Sigmoid colon (tissue), 7 donors: Measurements from ENCODE around the gene C18orf63. TPM values are rescaled to one million over a fixed set of nuclear protein-coding genes. Genes with fewer than 3 reads are reported as not detected.

Experiments used
- DNase-seq: peaks from one replicate; pipeline ENCODE4 v3.0.0-alpha.2; 2019
- H3K27ac ChIP-seq, 4 donors: fragments of 200-600 bp; sonication (generic); one replicate each; pipeline ENCODE4 v1.5.1; 2016 to 2019; ENCODE audit warnings: mild to moderate bottlenecking in 1 of 4
- H3K27me3 ChIP-seq, 3 donors: fragments of 200-600 bp; sonication (generic); one replicate each; pipeline ENCODE4 v1.5.1; 2019; ENCODE audit warnings: mild to moderate bottlenecking in 1 of 3
- H3K36me3 ChIP-seq, 4 donors: fragments of 200-600 bp; sonication (generic); one replicate each; pipeline ENCODE4 v1.5.1; 2016 to 2019
- H3K4me1 ChIP-seq, 4 donors: fragments of 200-600 bp; sonication (generic); one replicate each; pipeline ENCODE4 v1.5.1; 2017 to 2019
- H3K4me3 ChIP-seq, 4 donors: fragments of 200-600 bp; sonication (generic); one replicate each; pipeline ENCODE4 v1.5.1; 2017 to 2019; ENCODE audit warnings: mild to moderate bottlenecking in 2 of 4, moderate library complexity in 1 of 4
- H3K9me3 ChIP-seq, 4 donors: fragments of 200-600 bp in 3 of 4; sonication (generic) in 3 of 4; one replicate each; pipeline versions ENCODE4 v1.5.1 to v1.6.1; 2013 to 2019
- EP300 ChIP-seq, 4 donors: sonication (generic); formaldehyde crosslinking; IDR thresholded peaks; one replicate each; pipeline ENCODE4 v1.6.1; 2017; ENCODE audit warnings: antibody characterized with exemption in 4 of 4
- POLR2A ChIP-seq, 2 donors: fragments of 450-650 bp; IDR thresholded peaks; one replicate each; pipeline ENCODE4 v1.6.1; 2016; ENCODE audit warnings: antibody characterized with exemption in 2 of 2, mild to moderate bottlenecking in 2 of 2, moderate library complexity in 2 of 2
- POLR2AphosphoS5 ChIP-seq, 4 donors: sonication (generic); formaldehyde crosslinking; IDR thresholded peaks; one replicate each; pipeline ENCODE4 v1.6.1; 2017; ENCODE audit warnings: antibody characterized with exemption in 4 of 4
- WGBS, 2 donors: extraction: QIAGEN DNeasy Blood & Tissue Kit; methylation state at CpG; one replicate each; pipeline ENCODE4 v1.1.7; 2013; 5-methylcytosine and 5-hydroxymethylcytosine counted together
- intact Hi-C: fragments of 100-400 bp; cut with DNase I; formaldehyde crosslinking; loops from one replicate; pipeline ENCODE4 v1.15.1; 2023
- polyA plus RNA-seq, 3 donors: library from polyadenylated mRNA; stranded (reverse); fragments of 200-250 nt; gene quantifications; one replicate each; pipeline ENCODE4 v1.2.3, GENCODE V29; 2013
- total RNA-seq, 4 donors: library from RNA; depleted of rRNA; stranded (reverse); fragments of >200 nt; gene quantifications; one replicate each; pipeline ENCODE4 v1.1.0, GENCODE V29; 2016
- TF ChIP-seq, protein P1 (sequence below), 4 experiments: fragments of 450-650 bp in 3 of 4; fragments of 200-600 bp in 1 of 4; IDR thresholded peaks; one replicate each; pipeline ENCODE4 v1.5.1; 2016 to 2019; ENCODE audit warnings: antibody characterized with exemption in 4 of 4, mild to moderate bottlenecking in 3 of 4, moderate library complexity in 2 of 4
- donor health status: healthy with polysubstance abuse.
- donor health status: Bipolar disorder and iron deficiency.
- donor health status: healthy.

C18orf63 gene
- total and polyA plus RNA-seq, 7 donors = not detected

- H3K27ac ChIP-seq = no peak overlapping the region
- H3K4me1 ChIP-seq = peaks cover 0 to 10% (median 3%) of the 10 kb centered on the region in 4 donors
- 57 to 80% methylated on average over 3 of the region's 3 CpGs for WGBS, 2 donors
- H3K9me3 ChIP-seq = no peaks in the 10 kb centered on the region
- intact Hi-C loops = no loop called here
- H3K27me3 ChIP-seq = no peaks in the 10 kb centered on the region
- TF ChIP-seq, protein P1, sequence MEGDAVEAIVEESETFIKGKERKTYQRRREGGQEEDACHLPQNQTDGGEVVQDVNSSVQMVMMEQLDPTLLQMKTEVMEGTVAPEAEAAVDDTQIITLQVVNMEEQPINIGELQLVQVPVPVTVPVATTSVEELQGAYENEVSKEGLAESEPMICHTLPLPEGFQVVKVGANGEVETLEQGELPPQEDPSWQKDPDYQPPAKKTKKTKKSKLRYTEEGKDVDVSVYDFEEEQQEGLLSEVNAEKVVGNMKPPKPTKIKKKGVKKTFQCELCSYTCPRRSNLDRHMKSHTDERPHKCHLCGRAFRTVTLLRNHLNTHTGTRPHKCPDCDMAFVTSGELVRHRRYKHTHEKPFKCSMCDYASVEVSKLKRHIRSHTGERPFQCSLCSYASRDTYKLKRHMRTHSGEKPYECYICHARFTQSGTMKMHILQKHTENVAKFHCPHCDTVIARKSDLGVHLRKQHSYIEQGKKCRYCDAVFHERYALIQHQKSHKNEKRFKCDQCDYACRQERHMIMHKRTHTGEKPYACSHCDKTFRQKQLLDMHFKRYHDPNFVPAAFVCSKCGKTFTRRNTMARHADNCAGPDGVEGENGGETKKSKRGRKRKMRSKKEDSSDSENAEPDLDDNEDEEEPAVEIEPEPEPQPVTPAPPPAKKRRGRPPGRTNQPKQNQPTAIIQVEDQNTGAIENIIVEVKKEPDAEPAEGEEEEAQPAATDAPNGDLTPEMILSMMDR (IDR thresholded peaks at IDR 0.05) = no peak
- no peak for TF ChIP-seq POLR2AphosphoS5 (IDR thresholded peaks at IDR 0.05)
- no peak for DNase-seq
- no peak overlapping the region for H3K4me3 ChIP-seq
- no peaks in the 10 kb centered on the region for H3K36me3 ChIP-seq
These were observed 15.9 kb upstream of the C18orf63 start for GRCh38 chr18:74299746-74300145.

DNA sequence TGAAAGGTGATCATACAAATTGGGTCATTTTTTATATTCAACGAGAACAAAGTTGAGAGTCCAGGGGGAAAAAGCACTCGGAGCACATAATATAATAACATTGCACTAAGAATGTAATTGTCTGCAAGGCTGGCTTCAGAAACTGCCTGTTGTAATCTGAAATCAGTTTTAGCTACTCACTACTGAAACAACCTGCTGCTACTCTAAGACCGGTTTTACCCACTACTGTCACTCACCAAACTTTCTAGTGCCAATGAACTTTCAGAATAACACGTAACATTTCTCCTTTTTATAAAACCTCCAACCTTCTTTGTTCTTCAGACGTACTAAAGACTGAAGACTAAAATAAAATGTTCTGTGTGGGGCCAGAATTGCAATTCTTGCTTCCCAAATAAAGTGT lies 12.3 kb upstream of the C18orf63 start:
- H3K27ac ChIP-seq = no peak overlapping the region
- H3K4me1 ChIP-seq = peaks cover 0 to 10% (median 3%) of the 10 kb centered on the region in 4 donors
- no peaks in the 10 kb centered on the region for H3K9me3 ChIP-seq
- DNase-seq = no peak
- H3K4me3 ChIP-seq = no peak overlapping the region
- H3K36me3 ChIP-seq = no peaks in the 10 kb centered on the region
- intact Hi-C loops = no loop called here
- WGBS, 2 donors = 61 to 84% methylated on average over 5 of the region's 5 CpGs
- TF ChIP-seq POLR2AphosphoS5 (IDR thresholded peaks at IDR 0.05) (no peak), POLR2A (IDR thresholded peaks at IDR 0.05) (no peak)
- no peaks in the 10 kb centered on the region for H3K27me3 ChIP-seq

GRCh38 chr18:74303936-74304335 lies 11.7 kb upstream of the C18orf63 start:
- Histone ChIP-seq H3K36me3 (no peaks in the 10 kb centered on the region), H3K4me1 (peaks cover 0 to 10% (median 3%) of the 10 kb centered on the region in 4 donors), H3K4me3 (no peak overlapping the region), H3K27ac (no peak overlapping the region), H3K27me3 (no peaks in the 10 kb centered on the region), H3K9me3 (no peaks in the 10 kb centered on the region)
- DNase-seq = no peak
- no peak for TF ChIP-seq EP300 (IDR thresholded peaks at IDR 0.05)
- no peak for TF ChIP-seq POLR2A (IDR thresholded peaks at IDR 0.05)
- TF ChIP-seq, protein P1 (IDR thresholded peaks at IDR 0.05) = no peak
- TF ChIP-seq POLR2AphosphoS5 (IDR thresholded peaks at IDR 0.05) = no peak
- 91 to 93% methylated on average over 1 of the region's 1 CpG for WGBS, 2 donors
- intact Hi-C loops = no loop called here

GRCh38 chr18:74310411-74310810 lies 5.2 kb upstream of the C18orf63 start:
- no peak overlapping the region for H3K4me3 ChIP-seq
- no peak for DNase-seq
- WGBS, 2 donors = 17 to 55% methylated on average over 3 of the region's 3 CpGs
- intact Hi-C loops = no loop called here
- no peak for TF ChIP-seq POLR2A (IDR thresholded peaks at IDR 0.05)
- TF ChIP-seq, protein P1 (IDR thresholded peaks at IDR 0.05) = peak in 3 of 4 experiments; percentile 15 to 25 (median 24)
- no peaks in the 10 kb centered on the region for H3K36me3 ChIP-seq
- no peak overlapping the region for H3K27ac ChIP-seq
- no peaks in the 10 kb centered on the region for H3K27me3 ChIP-seq
- no peaks in the 10 kb centered on the region for H3K9me3 ChIP-seq
- no peaks in the 10 kb centered on the region for H3K4me1 ChIP-seq

GRCh38 chr18:74311000-74311399 lies 4.6 kb upstream of the C18orf63 start:
- Histone ChIP-seq H3K9me3 (no peaks in the 10 kb centered on the region), H3K4me3 (no peak overlapping the region), H3K36me3 (no peaks in the 10 kb centered on the region), H3K4me1 (no peaks in the 10 kb centered on the region), H3K27me3 (no peaks in the 10 kb centered on the region), H3K27ac (no peak overlapping the region)
- 86 to 92% methylated on average over 1 of the region's 1 CpG for WGBS, 2 donors
- intact Hi-C loops = no loop called here
- TF ChIP-seq POLR2A (IDR thresholded peaks at IDR 0.05) (no peak), POLR2AphosphoS5 (IDR thresholded peaks at IDR 0.05) (no peak), EP300 (IDR thresholded peaks at IDR 0.05) (no peak)
- TF ChIP-seq, protein P1 (IDR thresholded peaks at IDR 0.05) = no peak
- DNase-seq = no peak
